SK-N-SH (cell line): Measurements from ENCODE around the gene ETNK2. TPM values are rescaled to one million over a fixed set of nuclear protein-coding genes. Genes with fewer than 3 reads are reported as not detected.

ENCODE experiments used
- CTCF ChIA-PET: fragments of 300-600, 350-600 bp; formaldehyde crosslinking; extraction: SDS; loops from one replicate; lab custom pipeline; 2021; lab: Yijun Ruan, JAX
- POLR2A ChIA-PET: fragments of 350-600 bp; sonication (Branson Sonifier 250); formaldehyde crosslinking; extraction: SDS; loops from one replicate; lab custom pipeline; 2020; ENCODE audit warnings: antibody characterized with exemption, inconsistent platforms; lab: Yijun Ruan, JAX
- DNase-seq: peaks from one replicate; pipeline ENCODE4 v3.0.0; 2012
- H2AFZ ChIP-seq: fragments of 200-600 bp; sonication (generic); 2 replicates; pipeline ENCODE4 v1.8.1; 2016; ENCODE audit warnings: antibody characterized with exemption, mild to moderate bottlenecking, low read depth
- H3F3A ChIP-seq: fragments of 200-600 bp; sonication (generic); replicated peaks from 2 replicates; pipeline ENCODE3; 2016; ENCODE audit warnings: antibody characterized with exemption, mild to moderate bottlenecking; ENCODE audit not compliant: insufficient read depth
- H3K27ac ChIP-seq, 2 experiments: fragments of 200-500 bp in 1 of 2; fragments of 200-600 bp in 1 of 2; sonication (Bioruptor generic) in 1 of 2; sonication (generic), shearing (Covaris generic) in 1 of 2; 2 replicates each; pipeline versions ENCODE4 v1.5.1 to v1.6.1; 2014 to 2016; ENCODE audit warnings: low read depth in 2 of 2, inconsistent platforms in 1 of 2, low read length in 1 of 2, mild to moderate bottlenecking in 1 of 2, mixed read lengths in 1 of 2
- H3K27me3 ChIP-seq: fragments of 200-600 bp; sonication (generic), shearing (Covaris generic); 2 replicates; pipeline ENCODE4 v1.6.1; 2016; ENCODE audit warnings: mixed run types; ENCODE audit not compliant: insufficient read depth
- H3K36me3 ChIP-seq, 2 experiments: fragments of 200-500 bp in 1 of 2; fragments of 200-600 bp in 1 of 2; sonication (Bioruptor generic) in 1 of 2; sonication (generic) in 1 of 2; replicated peaks in 1 of 2; 2 replicates each; pipeline versions ENCODE3 to v1.5.1; 2014 to 2016; ENCODE audit warnings: low read length in 1 of 2, mild to moderate bottlenecking in 1 of 2; ENCODE audit not compliant: insufficient read depth in 2 of 2, control insufficient read depth in 1 of 2
- H3K4me1 ChIP-seq, 2 experiments: fragments of 200-500 bp in 1 of 2; fragments of 200-600 bp in 1 of 2; sonication (Bioruptor generic) in 1 of 2; sonication (generic), shearing (Covaris generic) in 1 of 2; 2 replicates each; pipeline versions ENCODE4 v1.5.1 to v1.6.1; 2014 to 2016; ENCODE audit warnings: low read depth in 1 of 2, low read length in 1 of 2, mixed run types in 1 of 2; ENCODE audit not compliant: insufficient read depth in 2 of 2, control insufficient read depth in 1 of 2
- H3K4me2 ChIP-seq: fragments of 200-600 bp; sonication (generic), shearing (Covaris generic); 2 replicates; pipeline ENCODE4 v1.6.1; 2017; ENCODE audit warnings: mixed run types
- H3K4me3 ChIP-seq, 2 experiments: fragments of 200-500 bp in 1 of 2; fragments of 200-600 bp in 1 of 2; sonication (Bioruptor generic) in 1 of 2; sonication (generic), shearing (Covaris generic) in 1 of 2; 2 replicates each; pipeline versions ENCODE4 v1.5.1 to v1.8.1; 2014 to 2016; ENCODE audit warnings: low read depth in 2 of 2, inconsistent platforms in 1 of 2, low read length in 1 of 2, mild to moderate bottlenecking in 1 of 2, mixed read lengths in 1 of 2, moderate library complexity in 1 of 2
- H3K79me2 ChIP-seq: fragments of 200-600 bp; sonication (generic); 2 replicates; pipeline ENCODE4 v1.8.1; 2017; ENCODE audit warnings: mild to moderate bottlenecking; ENCODE audit not compliant: insufficient read depth
- H3K9ac ChIP-seq: fragments of 200-600 bp; sonication (generic); 2 replicates; pipeline ENCODE4 v1.6.1; 2017; ENCODE audit warnings: mixed run types
- H3K9me2 ChIP-seq: fragments of 200-600 bp; sonication (generic); 2 replicates; pipeline ENCODE4 v1.6.1; 2017; ENCODE audit warnings: mixed run types
- H3K9me3 ChIP-seq: fragments of 200-600 bp; sonication (generic); 2 replicates; pipeline ENCODE4 v1.6.1; 2017; ENCODE audit warnings: mixed run types, mild to moderate bottlenecking, moderate library complexity
- H4K20me1 ChIP-seq: fragments of 200-600 bp; sonication (generic); 2 replicates; pipeline ENCODE4 v1.6.1; 2017; ENCODE audit warnings: mild to moderate bottlenecking, mixed run types; ENCODE audit not compliant: insufficient read depth
- CHD2 ChIP-seq: fragments of 150-350 bp; IDR thresholded peaks from 2 replicates; pipeline ENCODE4 v1.6.1; 2018; ENCODE audit warnings: low read length; ENCODE audit not compliant: partially characterized antibody
- CTCF ChIP-seq: fragments of 200-600 bp; sonication (generic); IDR thresholded peaks from 2 replicates; pipeline ENCODE4 v1.6.1; 2017; ENCODE audit warnings: antibody characterized with exemption, mild to moderate bottlenecking, moderate library complexity
- FOXJ3 ChIP-seq: sonication (generic); formaldehyde crosslinking; IDR thresholded peaks from 2 replicates; pipeline ENCODE4 v1.5.1; 2020; ENCODE audit warnings: mild to moderate bottlenecking, missing genetic modification reagents
- FOXM1 ChIP-seq: IDR thresholded peaks from 2 replicates; pipeline ENCODE4 v1.4.0; 2012; ENCODE audit warnings: low read depth, mild to moderate bottlenecking
- GABPA ChIP-seq: IDR thresholded peaks from 2 replicates; pipeline ENCODE4 v1.4.0; 2012; ENCODE audit warnings: low read depth, mild to moderate bottlenecking
- MAX ChIP-seq: IDR thresholded peaks from 2 replicates; pipeline ENCODE4 v1.4.0; 2012; ENCODE audit warnings: low read depth
- MEF2A ChIP-seq: IDR thresholded peaks from 2 replicates; pipeline ENCODE4 v1.4.0; 2012; ENCODE audit warnings: low read depth, borderline replicate concordance
- MXI1 ChIP-seq: IDR thresholded peaks from 2 replicates; pipeline ENCODE4 v1.6.1; 2012; ENCODE audit warnings: mild to moderate bottlenecking, low read depth, low read length, improper control_type of control experiment
- NFIC ChIP-seq: IDR thresholded peaks from 2 replicates; pipeline ENCODE4 v1.4.0; 2012; ENCODE audit warnings: borderline replicate concordance
- RAD21 ChIP-seq: IDR thresholded peaks from 2 replicates; pipeline ENCODE4 v1.6.1; 2012; ENCODE audit warnings: mild to moderate bottlenecking, low read length
- RFX5 ChIP-seq: IDR thresholded peaks from 2 replicates; pipeline ENCODE4 v1.6.1; 2012; ENCODE audit warnings: mild to moderate bottlenecking, improper control_type of control experiment, low read length
- TCF12 ChIP-seq: IDR thresholded peaks from 2 replicates; pipeline ENCODE4 v1.4.0; 2012
- USF2 ChIP-seq: fragments of 150-350 bp; IDR thresholded peaks from 2 replicates; pipeline ENCODE4 v1.6.1; 2017; ENCODE audit warnings: antibody characterized with exemption, low read length, low read depth, borderline replicate concordance
- YY1 ChIP-seq: IDR thresholded peaks from 2 replicates; pipeline ENCODE4 v1.4.0; 2012; ENCODE audit warnings: low read depth, mild to moderate bottlenecking
- ZBTB33 ChIP-seq: IDR thresholded peaks from 2 replicates; pipeline ENCODE4 v1.4.0; 2012; ENCODE audit warnings: low read depth, borderline replicate concordance
- WGBS: methylation state at CpG from one replicate; pipeline ENCODE4 v1.1.6; 2017; ENCODE audit warnings: low lambda C conversion rate; 5-methylcytosine and 5-hydroxymethylcytosine counted together
- polyA plus RNA-seq, 3 experiments: library from polyadenylated mRNA; depleted of rRNA; stranded (reverse); fragments of >200 nt; gene quantifications; 2 replicates each; pipeline ENCODE4 v1.2.3, GENCODE V29; 2012

The ETNK2 gene
- polyA plus RNA-seq, 1 of the 3 experiments (the other 2 are of a cell fraction) = 16.1 TPM

GRCh38 chr1:204194771-204195170, 42.9 kb upstream of the ETNK2 start:
- Histone ChIP-seq H4K20me1 (no peaks in the 10 kb centered on the region), H3K9me2 (no peaks in the 10 kb centered on the region), H3K4me2 (no peak overlapping the region), H3K27ac (no peak overlapping the region), H3K79me2 (no peaks in the 10 kb centered on the region), H3K36me3 (no peaks in the 10 kb centered on the region), H3K4me3 (no peak overlapping the region), H3F3A (no peaks in the 10 kb centered on the region), H3K9ac (no peak overlapping the region), H2AFZ (no peak overlapping the region), H3K9me3 (no peaks in the 10 kb centered on the region), H3K27me3 (no peaks in the 10 kb centered on the region), H3K4me1 (peaks cover 2 to 26% of the 10 kb centered on the region in 2 experiments; a peak in 2 of 4 replicates)
- DNase-seq = no peak
- ChIA-PET CTCF (interaction anchor here (0.8 to 1.7 kb wide), 5 partner anchors 11 to 204 kb away, joined by 4 to 5 read pairs (median 4); partner anchors contain the start of gene GOLT1A), POLR2A (no interaction called here)
- no peak for TF ChIP-seq MEF2A
- no peak for TF ChIP-seq GABPA
- TF ChIP-seq MAX = no peak
- TF ChIP-seq USF2 = no peak
- no peak for TF ChIP-seq YY1
- no peak for TF ChIP-seq RFX5
- no peak for TF ChIP-seq FOXJ3 (CRISPR knock-in tag)
- no peak for TF ChIP-seq RAD21
- no peak for TF ChIP-seq CHD2
- no peak for TF ChIP-seq MXI1
- no peak for TF ChIP-seq TCF12
- TF ChIP-seq CTCF = no peak
- TF ChIP-seq ZBTB33 = no peak
- no peak for TF ChIP-seq FOXM1
- TF ChIP-seq NFIC = no peak
- WGBS = 81% methylated on average over 6 of the region's 7 CpGs
